WTC11 (cell line): ENCODE data around the gene ZNF212. TPM values are rescaled to one million over a fixed set of nuclear protein-coding genes. Genes with fewer than 3 reads are reported as not detected.
"Not testable (repeated sequence)": the region's sequence is repeated elsewhere in the genome, so short reads cannot be mapped to it uniquely, and the experiment has no call there.

Source experiments
- ATAC-seq: fragments of 200-7000 bp; cut with Tn5 transposase; 2 replicates; pipeline ENCODE4 v1.10.0; 2021; ENCODE audit warnings: mild to moderate bottlenecking, moderate library complexity
- CTCF ChIA-PET: fragments of 300-600 bp; sonication (Branson Sonifier 250); formaldehyde crosslinking; loops from one replicate; lab custom pipeline; 2021; ENCODE audit warnings: antibody characterized with exemption; lab: Charles Lee
- POLR2A ChIA-PET: fragments of 350-600 bp; sonication (Branson Sonifier 250); formaldehyde crosslinking; loops from one replicate; lab custom pipeline; 2021; ENCODE audit warnings: antibody characterized with exemption; lab: Charles Lee
- DNase-seq: peaks from one replicate; pipeline ENCODE4 v3.0.0; 2021; ENCODE audit warnings: low spot score
- H3K27ac Mint-ChIP-seq: 2 replicates; pipeline ENCODE4 v1.8.0; 2021; ENCODE audit warnings: mixed read lengths
- H3K27me3 Mint-ChIP-seq: 2 replicates; pipeline ENCODE4 v1.8.0; 2021; ENCODE audit warnings: low read depth, mild to moderate bottlenecking, moderate library complexity, mixed read lengths
- H3K36me3 Mint-ChIP-seq: 2 replicates; pipeline ENCODE4 v1.8.0; 2021; ENCODE audit warnings: mixed read lengths
- H3K4me1 Mint-ChIP-seq: 2 replicates; pipeline ENCODE4 v1.8.0; 2022; ENCODE audit warnings: mixed read lengths
- H3K4me3 Mint-ChIP-seq: 2 replicates; pipeline ENCODE4 v1.8.0; 2021; ENCODE audit warnings: mild to moderate bottlenecking, moderate library complexity, mixed read lengths
- H3K9me3 Mint-ChIP-seq: 2 replicates; pipeline ENCODE4 v1.8.0; 2021; ENCODE audit warnings: mixed read lengths
- EMX1 ChIP-seq: fragments of 250-450 bp; sonication (Bioruptor Pico); IDR thresholded peaks from 2 replicates; pipeline ENCODE4 v1.8.0; 2021; ENCODE audit warnings: mild to moderate bottlenecking
- ESRRA ChIP-seq: sonication (generic); formaldehyde crosslinking; IDR thresholded peaks from 2 replicates; pipeline ENCODE4 v1.8.1; 2022; ENCODE audit warnings: mild to moderate bottlenecking, missing genetic modification reagents, borderline replicate concordance
- ETV6 ChIP-seq: sonication (generic); formaldehyde crosslinking; IDR thresholded peaks from 2 replicates; pipeline ENCODE4 v1.8.1; 2022; ENCODE audit warnings: mild to moderate bottlenecking, missing genetic modification reagents
- FOXP1 ChIP-seq: sonication (generic); formaldehyde crosslinking; IDR thresholded peaks from 2 replicates; pipeline ENCODE4 v1.8.0; 2022; ENCODE audit warnings: missing genetic modification reagents, mild to moderate bottlenecking, moderate library complexity, borderline replicate concordance
- JUN ChIP-seq: sonication (generic); formaldehyde crosslinking; IDR thresholded peaks from 2 replicates; pipeline ENCODE4 v1.8.0; 2023; ENCODE audit warnings: mild to moderate bottlenecking, missing genetic modification reagents
- TP53 ChIP-seq: sonication (generic); formaldehyde crosslinking; IDR thresholded peaks from 2 replicates; pipeline ENCODE4 v1.8.1; 2023; ENCODE audit warnings: mild to moderate bottlenecking, missing genetic modification reagents
- ZNF232 ChIP-seq: sonication (generic); formaldehyde crosslinking; IDR thresholded peaks from 2 replicates; pipeline ENCODE4 v1.8.0; 2022; ENCODE audit warnings: mild to moderate bottlenecking, missing genetic modification reagents
- ZNF396 ChIP-seq: fragments of 250-450 bp; sonication (Bioruptor Pico); IDR thresholded peaks from 2 replicates; pipeline ENCODE4 v1.8.0; 2021; ENCODE audit warnings: mild to moderate bottlenecking, moderate library complexity, borderline replicate concordance
- total RNA-seq: library from RNA; stranded (reverse); gene quantifications from 3 replicates; pipeline ENCODE4 v1.2.3, GENCODE V29; 2021
- TF ChIP-seq, protein P1 (sequence below): sonication (generic); formaldehyde crosslinking; IDR thresholded peaks from 2 replicates; pipeline ENCODE4 v1.8.0; 2022; ENCODE audit warnings: missing genetic modification reagents
- TF ChIP-seq, protein P2 (sequence below): sonication (generic); formaldehyde crosslinking; IDR thresholded peaks from 2 replicates; pipeline ENCODE4 v1.8.1; 2022; ENCODE audit warnings: mild to moderate bottlenecking, missing genetic modification reagents, moderate library complexity, borderline replicate concordance
- TF ChIP-seq, protein P3 (sequence below): fragments of 250-450 bp; sonication (Bioruptor Pico); IDR thresholded peaks from 2 replicates; pipeline ENCODE4 v1.9.0; 2021; ENCODE audit warnings: mild to moderate bottlenecking
- TF ChIP-seq, protein P4 (sequence below): sonication (generic); formaldehyde crosslinking; IDR thresholded peaks from 2 replicates; pipeline ENCODE4 v1.8.1; 2022; ENCODE audit warnings: mild to moderate bottlenecking, moderate library complexity, missing genetic modification reagents
- TF ChIP-seq, protein P5 (sequence below): fragments of 250-450 bp; sonication (Bioruptor Pico); IDR thresholded peaks from 2 replicates; pipeline ENCODE4 v2.1.2; 2022; ENCODE audit warnings: mild to moderate bottlenecking, moderate library complexity
- TF ChIP-seq, protein P6 (sequence below): sonication (generic); formaldehyde crosslinking; IDR thresholded peaks from 2 replicates; pipeline ENCODE4 v1.8.1; 2023; ENCODE audit warnings: mild to moderate bottlenecking, missing genetic modification reagents
- TF ChIP-seq, protein P7 (sequence below): sonication (generic); formaldehyde crosslinking; IDR thresholded peaks from 2 replicates; pipeline ENCODE4 v1.8.0; 2023; ENCODE audit warnings: missing genetic modification reagents

The ZNF212 gene
- total RNA-seq, 1 experiment from 2014 or later: 23.0 TPM

DNA sequence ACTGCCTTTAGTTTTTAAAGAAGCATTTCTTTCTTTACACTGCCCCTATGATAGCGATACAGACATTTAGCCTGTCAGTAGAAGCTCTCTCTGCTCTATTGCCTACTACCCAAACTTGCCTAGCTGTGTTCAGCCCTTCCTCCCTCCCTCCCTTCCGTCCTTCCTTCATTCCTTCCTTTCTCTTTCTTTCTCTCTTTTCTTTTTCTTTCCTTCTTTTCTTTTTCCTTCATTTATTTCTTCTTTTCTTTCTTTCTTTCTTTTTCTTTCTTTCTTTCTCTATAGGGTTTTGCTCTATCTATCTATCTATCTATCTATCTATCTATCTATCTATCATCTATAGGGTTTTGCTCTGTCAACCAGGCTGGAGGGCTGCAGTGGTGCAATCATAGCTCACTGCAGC, 7.1 kb upstream of the ZNF212 start (continued):
- TF ChIP-seq, protein P1, sequence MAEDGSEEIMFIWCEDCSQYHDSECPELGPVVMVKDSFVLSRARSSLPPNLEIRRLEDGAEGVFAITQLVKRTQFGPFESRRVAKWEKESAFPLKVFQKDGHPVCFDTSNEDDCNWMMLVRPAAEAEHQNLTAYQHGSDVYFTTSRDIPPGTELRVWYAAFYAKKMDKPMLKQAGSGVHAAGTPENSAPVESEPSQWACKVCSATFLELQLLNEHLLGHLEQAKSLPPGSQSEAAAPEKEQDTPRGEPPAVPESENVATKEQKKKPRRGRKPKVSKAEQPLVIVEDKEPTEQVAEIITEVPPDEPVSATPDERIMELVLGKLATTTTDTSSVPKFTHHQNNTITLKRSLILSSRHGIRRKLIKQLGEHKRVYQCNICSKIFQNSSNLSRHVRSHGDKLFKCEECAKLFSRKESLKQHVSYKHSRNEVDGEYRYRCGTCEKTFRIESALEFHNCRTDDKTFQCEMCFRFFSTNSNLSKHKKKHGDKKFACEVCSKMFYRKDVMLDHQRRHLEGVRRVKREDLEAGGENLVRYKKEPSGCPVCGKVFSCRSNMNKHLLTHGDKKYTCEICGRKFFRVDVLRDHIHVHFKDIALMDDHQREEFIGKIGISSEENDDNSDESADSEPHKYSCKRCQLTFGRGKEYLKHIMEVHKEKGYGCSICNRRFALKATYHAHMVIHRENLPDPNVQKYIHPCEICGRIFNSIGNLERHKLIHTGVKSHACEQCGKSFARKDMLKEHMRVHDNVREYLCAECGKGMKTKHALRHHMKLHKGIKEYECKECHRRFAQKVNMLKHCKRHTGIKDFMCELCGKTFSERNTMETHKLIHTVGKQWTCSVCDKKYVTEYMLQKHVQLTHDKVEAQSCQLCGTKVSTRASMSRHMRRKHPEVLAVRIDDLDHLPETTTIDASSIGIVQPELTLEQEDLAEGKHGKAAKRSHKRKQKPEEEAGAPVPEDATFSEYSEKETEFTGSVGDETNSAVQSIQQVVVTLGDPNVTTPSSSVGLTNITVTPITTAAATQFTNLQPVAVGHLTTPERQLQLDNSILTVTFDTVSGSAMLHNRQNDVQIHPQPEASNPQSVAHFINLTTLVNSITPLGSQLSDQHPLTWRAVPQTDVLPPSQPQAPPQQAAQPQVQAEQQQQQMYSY: no peak
- TF ChIP-seq, protein P2, sequence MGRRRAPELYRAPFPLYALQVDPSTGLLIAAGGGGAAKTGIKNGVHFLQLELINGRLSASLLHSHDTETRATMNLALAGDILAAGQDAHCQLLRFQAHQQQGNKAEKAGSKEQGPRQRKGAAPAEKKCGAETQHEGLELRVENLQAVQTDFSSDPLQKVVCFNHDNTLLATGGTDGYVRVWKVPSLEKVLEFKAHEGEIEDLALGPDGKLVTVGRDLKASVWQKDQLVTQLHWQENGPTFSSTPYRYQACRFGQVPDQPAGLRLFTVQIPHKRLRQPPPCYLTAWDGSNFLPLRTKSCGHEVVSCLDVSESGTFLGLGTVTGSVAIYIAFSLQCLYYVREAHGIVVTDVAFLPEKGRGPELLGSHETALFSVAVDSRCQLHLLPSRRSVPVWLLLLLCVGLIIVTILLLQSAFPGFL (CRISPR knock-in tag): no peak
- TF ChIP-seq FOXP1 (CRISPR knock-in tag) (no peak), ETV6 (CRISPR knock-in tag) (no peak), EMX1 (CRISPR knock-in tag) (no peak), ZNF396 (no peak), ESRRA (CRISPR knock-in tag) (no peak)
- TF ChIP-seq, protein P3, sequence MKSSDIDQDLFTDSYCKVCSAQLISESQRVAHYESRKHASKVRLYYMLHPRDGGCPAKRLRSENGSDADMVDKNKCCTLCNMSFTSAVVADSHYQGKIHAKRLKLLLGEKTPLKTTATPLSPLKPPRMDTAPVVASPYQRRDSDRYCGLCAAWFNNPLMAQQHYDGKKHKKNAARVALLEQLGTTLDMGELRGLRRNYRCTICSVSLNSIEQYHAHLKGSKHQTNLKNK (CRISPR knock-in tag): no peak
- TF ChIP-seq, all 79 proteins: peak for 0

DNA sequence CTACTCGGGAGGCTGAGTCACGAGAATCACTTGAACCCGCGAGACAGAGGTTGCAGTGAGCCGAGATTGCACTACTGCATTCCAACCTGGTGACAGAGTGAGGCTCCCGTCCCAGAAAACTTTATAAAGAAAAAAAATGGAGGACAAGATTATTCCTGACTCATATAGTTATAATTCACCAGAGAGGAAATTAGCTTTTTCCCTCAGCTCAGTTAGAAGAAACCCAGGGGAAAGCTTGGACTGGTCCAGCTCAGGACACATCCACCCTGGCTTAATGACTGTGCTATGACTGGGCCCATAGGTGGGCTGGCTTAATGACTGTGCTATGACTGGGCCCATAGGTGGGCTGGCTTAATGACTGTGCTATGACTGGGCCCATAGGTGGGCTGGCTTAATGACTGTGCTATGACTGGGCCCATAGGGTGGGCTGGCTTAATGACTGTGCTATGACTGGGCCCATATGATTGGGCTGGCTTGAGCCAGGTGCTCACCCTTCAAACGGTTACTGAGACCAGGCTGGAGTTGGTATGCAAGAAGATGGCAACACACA, 5.7 kb upstream of the ZNF212 start:
- H3K4me1 Mint-ChIP-seq, ATAC-seq, H3K36me3 Mint-ChIP-seq, DNase-seq, H3K27ac Mint-ChIP-seq, H3K4me3 Mint-ChIP-seq, H3K9me3 Mint-ChIP-seq: not testable (repeated sequence)
- H3K27me3 Mint-ChIP-seq: peaks cover 17% of the 10 kb centered on the region
- POLR2A ChIA-PET: interaction anchor here (0.5 kb wide), 1 partner anchor 119 kb away, joined by 3 read pairs; no protein-coding TSS in a partner anchor
- CTCF ChIA-PET: interaction anchor here (1.4 kb wide), 1 partner anchor 84 kb away, joined by 3 read pairs; no protein-coding TSS in a partner anchor

DNA sequence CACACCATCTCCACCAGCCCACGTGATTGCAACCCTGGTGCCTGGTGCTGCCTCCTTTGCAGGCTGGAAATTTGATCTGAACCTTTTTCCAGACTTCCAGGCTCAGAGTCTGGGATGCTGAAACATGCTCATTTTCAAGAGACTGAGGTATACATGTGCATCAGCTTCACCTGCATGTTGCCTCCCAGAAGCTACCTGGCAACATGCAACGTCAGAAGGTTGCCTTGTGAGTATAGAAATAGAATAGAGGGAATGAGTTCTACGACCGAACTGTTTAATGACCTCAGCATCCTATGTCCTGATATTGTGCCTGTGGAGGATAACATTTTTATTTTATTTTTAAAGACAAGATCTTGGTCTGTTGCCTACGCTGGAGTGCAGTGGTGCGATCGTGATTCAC, 1.9 kb upstream of the ZNF212 start:
- Mint-ChIP-seq H3K9me3 (peaks cover 8% of the 10 kb centered on the region), H3K4me1 (peaks cover 11% of the 10 kb centered on the region), H3K36me3 (peaks cover 7% of the 10 kb centered on the region), H3K27ac (no peak overlapping the region), H3K4me3 (no peak overlapping the region), H3K27me3 (peaks cover 17% of the 10 kb centered on the region)
- TF ChIP-seq JUN: no peak
- no peak for TF ChIP-seq ZNF232 (CRISPR knock-in tag)
- TF ChIP-seq, protein P4, sequence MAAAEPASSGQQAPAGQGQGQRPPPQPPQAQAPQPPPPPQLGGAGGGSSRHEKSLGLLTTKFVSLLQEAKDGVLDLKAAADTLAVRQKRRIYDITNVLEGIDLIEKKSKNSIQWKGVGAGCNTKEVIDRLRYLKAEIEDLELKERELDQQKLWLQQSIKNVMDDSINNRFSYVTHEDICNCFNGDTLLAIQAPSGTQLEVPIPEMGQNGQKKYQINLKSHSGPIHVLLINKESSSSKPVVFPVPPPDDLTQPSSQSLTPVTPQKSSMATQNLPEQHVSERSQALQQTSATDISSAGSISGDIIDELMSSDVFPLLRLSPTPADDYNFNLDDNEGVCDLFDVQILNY (CRISPR knock-in tag): no peak
- TF ChIP-seq, protein P5, sequence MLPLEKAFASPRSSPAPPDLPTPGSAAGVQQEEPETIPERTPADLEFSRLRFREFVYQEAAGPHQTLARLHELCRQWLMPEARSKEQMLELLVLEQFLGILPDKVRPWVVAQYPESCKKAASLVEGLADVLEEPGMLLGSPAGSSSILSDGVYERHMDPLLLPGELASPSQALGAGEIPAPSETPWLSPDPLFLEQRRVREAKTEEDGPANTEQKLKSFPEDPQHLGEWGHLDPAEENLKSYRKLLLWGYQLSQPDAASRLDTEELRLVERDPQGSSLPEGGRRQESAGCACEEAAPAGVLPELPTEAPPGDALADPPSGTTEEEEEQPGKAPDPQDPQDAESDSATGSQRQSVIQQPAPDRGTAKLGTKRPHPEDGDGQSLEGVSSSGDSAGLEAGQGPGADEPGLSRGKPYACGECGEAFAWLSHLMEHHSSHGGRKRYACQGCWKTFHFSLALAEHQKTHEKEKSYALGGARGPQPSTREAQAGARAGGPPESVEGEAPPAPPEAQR (CRISPR knock-in tag): no peak
- TF ChIP-seq, protein P1: no peak
- TF ChIP-seq, protein P6, sequence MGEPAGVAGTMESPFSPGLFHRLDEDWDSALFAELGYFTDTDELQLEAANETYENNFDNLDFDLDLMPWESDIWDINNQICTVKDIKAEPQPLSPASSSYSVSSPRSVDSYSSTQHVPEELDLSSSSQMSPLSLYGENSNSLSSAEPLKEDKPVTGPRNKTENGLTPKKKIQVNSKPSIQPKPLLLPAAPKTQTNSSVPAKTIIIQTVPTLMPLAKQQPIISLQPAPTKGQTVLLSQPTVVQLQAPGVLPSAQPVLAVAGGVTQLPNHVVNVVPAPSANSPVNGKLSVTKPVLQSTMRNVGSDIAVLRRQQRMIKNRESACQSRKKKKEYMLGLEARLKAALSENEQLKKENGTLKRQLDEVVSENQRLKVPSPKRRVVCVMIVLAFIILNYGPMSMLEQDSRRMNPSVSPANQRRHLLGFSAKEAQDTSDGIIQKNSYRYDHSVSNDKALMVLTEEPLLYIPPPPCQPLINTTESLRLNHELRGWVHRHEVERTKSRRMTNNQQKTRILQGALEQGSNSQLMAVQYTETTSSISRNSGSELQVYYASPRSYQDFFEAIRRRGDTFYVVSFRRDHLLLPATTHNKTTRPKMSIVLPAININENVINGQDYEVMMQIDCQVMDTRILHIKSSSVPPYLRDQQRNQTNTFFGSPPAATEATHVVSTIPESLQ: no peak
- no peak for TF ChIP-seq TP53 (CRISPR knock-in tag)
- TF ChIP-seq, protein P7, sequence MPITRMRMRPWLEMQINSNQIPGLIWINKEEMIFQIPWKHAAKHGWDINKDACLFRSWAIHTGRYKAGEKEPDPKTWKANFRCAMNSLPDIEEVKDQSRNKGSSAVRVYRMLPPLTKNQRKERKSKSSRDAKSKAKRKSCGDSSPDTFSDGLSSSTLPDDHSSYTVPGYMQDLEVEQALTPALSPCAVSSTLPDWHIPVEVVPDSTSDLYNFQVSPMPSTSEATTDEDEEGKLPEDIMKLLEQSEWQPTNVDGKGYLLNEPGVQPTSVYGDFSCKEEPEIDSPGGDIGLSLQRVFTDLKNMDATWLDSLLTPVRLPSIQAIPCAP (CRISPR knock-in tag): no peak
- ChIA-PET CTCF (interaction anchor here (1.5 kb wide), 1 partner anchor 24 kb away, joined by 4 read pairs; the partner anchor contains the start of gene ZNF783), POLR2A (no interaction called here)
- DNase-seq: no peak
- no peak for ATAC-seq
